Activated naive CD4-positive, alpha-beta T cell treated with anti-CD3 and anti-CD28 coated beads, Interleukin-2, amount 10 ng/mL, durations not matched to agents 7 days and 5 days (primary cell): Measurements from ENCODE around the gene CLEC6A.
"Not testable (repeated sequence)": the region's sequence is repeated elsewhere in the genome, so short reads cannot be mapped to it uniquely, and the experiment has no call there.

ENCODE experiments used
- CTCF ChIA-PET: fragments of 350-600 bp; sonication (Branson Sonifier 250); formaldehyde crosslinking; loops from one replicate; lab custom pipeline; 2021; ENCODE audit warnings: antibody characterized with exemption; lab: Charles Lee
- DNase-seq: peaks from one replicate; pipeline ENCODE4 v3.0.0-alpha.2; 2020
- H3K27ac Mint-ChIP-seq: one replicate; pipeline ENCODE4 v1.8.0; 2021; ENCODE audit warnings: mild to moderate bottlenecking, moderate library complexity, mixed read lengths
- H3K27me3 Mint-ChIP-seq: one replicate; pipeline ENCODE4 v1.8.0; 2021; ENCODE audit warnings: mild to moderate bottlenecking, mixed read lengths
- H3K36me3 Mint-ChIP-seq: one replicate; pipeline ENCODE4 v1.8.0; 2021; ENCODE audit warnings: mixed read lengths
- H3K4me1 Mint-ChIP-seq: one replicate; pipeline ENCODE4 v1.8.0; 2021; ENCODE audit warnings: mixed read lengths
- H3K4me3 Mint-ChIP-seq: one replicate; pipeline ENCODE4 v1.8.0; 2021; ENCODE audit warnings: mild to moderate bottlenecking, moderate library complexity, mixed read lengths
- H3K9me3 Mint-ChIP-seq: one replicate; pipeline ENCODE4 v1.8.0; 2021; ENCODE audit warnings: mixed read lengths

CLEC6A gene

DNA sequence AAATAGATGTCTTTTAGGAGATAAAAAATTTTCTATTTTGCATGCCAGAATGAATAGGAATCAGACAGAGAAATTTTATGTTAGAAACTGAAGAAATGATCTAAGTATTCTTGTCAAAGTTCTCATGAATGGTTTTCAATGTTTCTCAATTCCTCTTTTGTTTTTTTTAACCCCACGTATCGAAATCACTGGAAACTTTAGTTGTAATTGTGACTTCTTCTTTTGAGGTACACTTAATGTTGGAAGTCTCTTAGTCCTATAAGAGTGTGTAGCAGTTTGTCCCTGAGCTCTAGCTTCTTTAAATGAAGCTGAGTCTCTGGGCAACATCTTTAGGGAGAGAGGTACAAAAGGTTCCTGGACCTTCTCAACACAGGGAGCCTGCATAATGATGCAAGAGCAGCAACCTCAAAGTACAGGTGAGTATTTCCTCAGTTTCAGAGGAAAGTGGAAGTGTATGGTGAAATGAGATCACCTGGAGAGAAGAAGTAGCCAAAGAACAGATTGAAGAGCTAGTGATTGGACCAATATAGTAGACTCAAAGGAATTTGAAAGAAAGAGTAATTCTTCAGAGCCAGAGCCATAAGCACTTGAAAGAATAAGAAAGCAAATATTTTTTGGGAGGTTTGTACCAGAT, at the start of gene CLEC6A:
Gene CLEC6A (plus strand): TSS at position 236 of the 634 bp plus-strand sequence. CDS start 150 bp downstream, at position 386.
- CTCF ChIA-PET: no interaction called here
- H3K9me3 Mint-ChIP-seq: no peaks in the 10 kb centered on the region
- no peaks in the 10 kb centered on the region for H3K4me1 Mint-ChIP-seq
- H3K36me3 Mint-ChIP-seq: no peaks in the 10 kb centered on the region
- H3K4me3 Mint-ChIP-seq: no peak within 1 kb of the TSS
- H3K27ac Mint-ChIP-seq: no peak within 1 kb of the TSS
- no peak for DNase-seq
- peaks cover 32% of the 10 kb centered on the region for H3K27me3 Mint-ChIP-seq

DNA sequence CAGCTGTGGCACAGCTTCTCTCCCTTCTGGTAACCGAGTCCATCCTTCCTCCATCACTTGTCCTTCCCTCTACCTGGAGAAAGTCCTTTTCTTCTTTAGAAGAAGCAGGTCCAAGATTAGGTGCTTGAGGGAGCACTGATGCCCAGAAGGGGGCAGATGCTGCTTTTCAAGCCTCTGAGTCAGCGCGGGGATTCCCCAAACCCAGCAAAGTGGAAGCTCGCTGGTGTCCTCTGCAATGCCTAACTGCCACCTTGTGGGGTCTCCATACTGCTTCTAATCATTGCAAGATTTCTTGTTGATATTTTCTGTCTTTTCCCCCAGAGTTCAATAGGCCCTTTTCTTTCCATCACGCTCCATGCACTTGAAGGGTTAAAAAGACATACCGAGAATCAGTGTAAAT, 36.2 kb upstream of the CLEC6A start:
- H3K4me3 Mint-ChIP-seq, H3K27ac Mint-ChIP-seq, DNase-seq, H3K27me3 Mint-ChIP-seq, H3K4me1 Mint-ChIP-seq, H3K9me3 Mint-ChIP-seq, H3K36me3 Mint-ChIP-seq, CTCF ChIA-PET: not testable (repeated sequence)

DNA sequence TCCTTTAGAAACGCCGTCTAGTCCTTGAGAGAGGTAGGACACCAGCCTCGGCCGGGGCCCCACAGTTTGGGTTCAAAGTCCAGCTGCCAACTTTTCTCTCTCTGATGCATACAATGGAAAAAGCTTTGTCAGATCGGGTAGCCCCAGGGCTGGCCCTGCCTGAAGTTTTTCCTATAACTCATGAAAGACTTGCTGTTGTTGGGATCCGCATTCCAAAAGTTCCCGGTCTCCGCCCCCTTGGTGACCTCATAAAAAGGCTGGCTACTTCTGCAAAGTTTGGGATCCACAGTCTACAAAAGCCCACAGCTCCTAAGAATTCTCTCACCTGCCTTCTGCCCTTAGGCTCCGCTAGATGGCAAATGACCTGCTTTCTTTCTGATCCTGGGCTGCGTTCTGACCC, 35.3 kb upstream of the CLEC6A start:
- no peaks in the 10 kb centered on the region for H3K4me1 Mint-ChIP-seq
- CTCF ChIA-PET: no interaction called here
- DNase-seq: no peak
- H3K4me3 Mint-ChIP-seq: no peak overlapping the region
- H3K27ac Mint-ChIP-seq: no peak overlapping the region
- H3K36me3 Mint-ChIP-seq: no peaks in the 10 kb centered on the region
- no peaks in the 10 kb centered on the region for H3K27me3 Mint-ChIP-seq
- H3K9me3 Mint-ChIP-seq: no peaks in the 10 kb centered on the region

DNA sequence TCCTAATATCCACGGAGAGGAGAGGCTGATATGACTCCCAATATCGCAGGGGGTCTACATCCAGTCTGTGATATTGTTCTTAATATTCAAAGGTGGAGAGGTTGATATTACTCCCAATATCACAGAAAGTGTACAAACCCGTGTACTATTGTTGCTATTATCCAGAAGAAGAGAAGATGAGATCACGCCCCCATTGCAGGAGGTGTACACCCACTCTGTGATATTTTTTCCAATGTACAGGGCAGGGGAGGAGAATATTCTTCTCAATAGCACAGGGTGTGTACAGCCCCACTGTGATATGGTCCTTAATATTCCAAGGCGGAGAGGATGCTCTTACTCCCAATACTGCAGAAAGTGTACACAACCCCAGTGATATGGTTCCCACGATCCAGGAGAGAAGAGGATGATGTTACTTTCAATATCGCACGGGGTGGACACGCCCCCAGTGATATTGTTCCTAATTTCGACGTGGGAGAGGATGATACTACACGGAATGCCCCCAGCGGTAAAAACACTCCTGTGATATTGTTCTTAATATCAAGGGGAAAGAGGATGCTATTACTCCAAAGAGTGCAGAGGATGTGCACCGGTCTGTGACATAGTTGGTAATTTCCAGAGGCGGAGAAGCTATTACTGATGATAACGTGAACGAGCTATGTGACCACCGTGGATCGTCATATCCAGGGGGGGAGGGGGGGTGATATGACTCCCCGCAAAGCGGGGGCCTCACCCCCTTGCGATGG, 11.1 kb upstream of the CLEC6A start:
- H3K36me3 Mint-ChIP-seq, H3K27me3 Mint-ChIP-seq, H3K27ac Mint-ChIP-seq, H3K4me3 Mint-ChIP-seq, H3K4me1 Mint-ChIP-seq, CTCF ChIA-PET, H3K9me3 Mint-ChIP-seq: not testable (repeated sequence)
- peak; percentile 33 for DNase-seq

DNA sequence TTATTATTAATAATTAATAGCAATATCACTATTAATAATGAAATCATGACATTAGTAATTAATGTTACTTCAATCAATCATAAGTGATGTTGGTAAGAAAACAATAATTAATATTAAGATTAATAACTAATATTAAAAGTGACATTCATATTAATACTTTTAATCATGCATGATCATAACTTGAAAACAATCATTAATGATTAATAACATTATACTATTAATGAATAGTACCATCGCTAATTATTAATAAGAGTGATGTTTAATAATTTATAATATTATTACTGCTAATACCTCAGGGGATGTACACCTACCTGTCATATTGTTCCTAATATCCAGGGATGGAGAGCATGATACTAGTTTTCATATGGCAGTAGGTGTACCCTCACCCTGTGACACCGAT, 10.0 kb upstream of the CLEC6A start:
- Mint-ChIP-seq H3K9me3 (no peaks in the 10 kb centered on the region), H3K27ac (no peak overlapping the region), H3K4me3 (no peak overlapping the region), H3K27me3 (no peaks in the 10 kb centered on the region), H3K36me3 (no peaks in the 10 kb centered on the region), H3K4me1 (no peaks in the 10 kb centered on the region)
- CTCF ChIA-PET: no interaction called here
- DNase-seq: no peak

DNA sequence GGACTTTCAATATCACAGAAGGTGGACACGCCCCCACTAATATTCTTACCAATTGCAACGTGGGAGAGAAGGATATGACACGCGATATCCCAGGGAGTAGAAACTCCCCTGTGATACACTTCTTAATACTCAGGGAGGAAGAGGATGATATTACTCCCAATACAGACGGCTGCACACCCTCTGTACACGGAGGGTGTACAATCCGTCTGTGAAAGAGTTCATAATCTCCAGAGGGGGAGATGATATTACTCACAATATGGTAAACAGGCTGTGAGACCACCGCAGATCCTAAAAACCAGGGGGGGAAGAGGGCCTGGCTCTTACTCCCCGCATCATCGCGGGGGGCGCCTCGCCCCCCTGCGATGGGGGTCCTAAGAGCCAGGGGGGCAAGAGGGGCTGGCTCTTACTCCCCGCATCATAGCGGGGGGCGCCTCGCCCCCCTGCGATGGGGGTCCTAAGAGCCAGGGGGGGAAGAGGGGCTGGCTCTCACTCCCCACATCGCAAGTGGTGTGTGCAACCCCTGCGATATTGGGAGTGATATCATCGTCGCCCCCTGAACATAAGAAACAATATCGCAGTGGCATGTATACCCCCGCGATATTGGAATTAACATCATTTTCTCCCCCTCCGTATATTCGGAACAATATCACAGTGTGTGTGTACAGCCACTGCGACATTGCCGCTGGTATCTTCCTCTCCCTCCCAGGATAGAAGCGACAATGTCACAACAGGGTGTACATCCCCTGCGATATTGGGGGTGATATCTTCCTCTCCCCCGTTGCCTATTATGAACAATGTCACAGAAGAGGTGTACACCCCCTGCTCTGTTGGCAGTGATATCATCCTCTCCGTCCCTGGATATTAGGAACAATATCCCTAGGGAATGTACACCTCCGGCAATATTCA, 8.9 kb upstream of the CLEC6A start:
- Mint-ChIP-seq H3K27me3 (no peaks in the 10 kb centered on the region), H3K4me1 (no peaks in the 10 kb centered on the region), H3K27ac (no peak overlapping the region), H3K9me3 (no peaks in the 10 kb centered on the region), H3K4me3 (no peak overlapping the region), H3K36me3 (no peaks in the 10 kb centered on the region)
- CTCF ChIA-PET: no interaction called here
- peak; percentile 30 for DNase-seq

DNA sequence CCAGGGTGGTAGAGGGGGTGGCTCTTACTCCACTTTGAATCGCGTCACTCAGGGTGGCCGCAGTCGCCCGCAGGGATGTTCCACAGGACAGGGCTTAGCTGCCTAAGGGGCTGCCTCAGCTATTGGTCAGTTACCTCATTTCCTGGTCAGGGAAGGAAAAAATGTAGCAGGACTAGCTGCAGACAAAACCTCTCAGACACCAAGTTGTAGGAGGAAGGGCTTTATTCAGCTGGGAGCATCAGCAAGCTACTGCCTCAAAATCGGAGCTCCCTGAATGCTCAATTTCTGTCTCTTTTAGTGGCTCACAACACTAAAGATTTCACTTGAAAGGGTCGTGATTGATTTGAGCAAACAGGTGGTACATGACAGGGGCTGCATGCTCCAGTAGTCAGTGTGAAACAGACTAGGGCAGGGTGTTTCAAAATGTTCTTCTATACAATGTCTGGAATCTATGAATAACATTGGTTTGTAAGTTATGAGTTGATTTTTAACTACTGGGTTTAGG, 6.4 kb upstream of the CLEC6A start:
- CTCF ChIA-PET: no interaction called here
- Mint-ChIP-seq H3K27ac (no peak overlapping the region), H3K9me3 (no peaks in the 10 kb centered on the region), H3K27me3 (peaks cover 8% of the 10 kb centered on the region), H3K4me3 (no peak overlapping the region), H3K36me3 (no peaks in the 10 kb centered on the region), H3K4me1 (no peaks in the 10 kb centered on the region)
- DNase-seq: no peak

DNA sequence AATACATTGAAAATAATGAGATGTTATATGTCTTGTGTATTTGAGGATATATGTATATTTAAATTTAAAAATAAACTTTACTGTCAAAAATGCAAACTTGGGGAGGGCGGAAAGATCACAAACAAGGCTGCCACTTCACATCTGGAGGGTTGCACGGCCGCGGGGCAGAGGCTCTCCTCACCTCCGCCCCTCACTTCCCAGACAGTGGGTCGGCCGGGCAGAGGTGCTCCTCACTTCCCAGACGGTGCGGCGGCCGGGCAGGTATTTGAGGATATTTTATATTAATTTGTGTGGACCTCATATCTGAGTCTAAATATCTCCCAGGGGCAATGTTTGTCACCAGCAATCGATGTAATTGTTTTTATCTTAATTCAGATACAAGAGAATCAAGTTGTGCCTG, 3.7 kb upstream of the CLEC6A start:
- H3K36me3 Mint-ChIP-seq: no peaks in the 10 kb centered on the region
- H3K4me3 Mint-ChIP-seq: no peak overlapping the region
- H3K27ac Mint-ChIP-seq: no peak overlapping the region
- CTCF ChIA-PET: no interaction called here
- peaks cover 15% of the 10 kb centered on the region for H3K27me3 Mint-ChIP-seq
- no peaks in the 10 kb centered on the region for H3K9me3 Mint-ChIP-seq
- DNase-seq: no peak
- H3K4me1 Mint-ChIP-seq: no peaks in the 10 kb centered on the region

DNA sequence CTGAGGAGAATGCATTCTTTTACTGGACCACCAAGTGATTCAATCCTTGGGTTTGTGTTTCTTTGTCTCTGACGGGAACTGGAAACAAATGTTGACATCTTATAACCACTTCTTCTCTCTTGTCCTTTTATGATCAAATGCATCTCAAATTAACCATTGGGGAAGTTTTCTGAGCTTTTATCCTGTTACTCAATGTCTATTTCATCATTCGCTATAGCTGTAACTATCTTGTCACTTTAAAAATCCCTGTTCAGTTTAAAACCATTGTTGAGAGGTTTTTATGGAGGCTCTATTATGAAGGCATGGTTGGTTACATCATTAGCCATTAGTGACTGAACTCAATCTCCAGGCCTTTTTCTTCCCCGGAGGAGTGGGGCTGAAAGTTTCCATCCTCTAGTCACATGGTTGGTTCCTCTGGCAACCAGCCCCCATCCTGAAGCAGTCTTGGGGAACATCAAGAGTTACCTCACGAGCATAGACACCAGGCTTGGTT, 2.7 kb upstream of the CLEC6A start:
- no peaks in the 10 kb centered on the region for H3K4me1 Mint-ChIP-seq
- no peaks in the 10 kb centered on the region for H3K36me3 Mint-ChIP-seq
- no peak overlapping the region for H3K4me3 Mint-ChIP-seq
- peaks cover 23% of the 10 kb centered on the region for H3K27me3 Mint-ChIP-seq
- no peak overlapping the region for H3K27ac Mint-ChIP-seq
- no peaks in the 10 kb centered on the region for H3K9me3 Mint-ChIP-seq
- DNase-seq: no peak
- CTCF ChIA-PET: no interaction called here

DNA sequence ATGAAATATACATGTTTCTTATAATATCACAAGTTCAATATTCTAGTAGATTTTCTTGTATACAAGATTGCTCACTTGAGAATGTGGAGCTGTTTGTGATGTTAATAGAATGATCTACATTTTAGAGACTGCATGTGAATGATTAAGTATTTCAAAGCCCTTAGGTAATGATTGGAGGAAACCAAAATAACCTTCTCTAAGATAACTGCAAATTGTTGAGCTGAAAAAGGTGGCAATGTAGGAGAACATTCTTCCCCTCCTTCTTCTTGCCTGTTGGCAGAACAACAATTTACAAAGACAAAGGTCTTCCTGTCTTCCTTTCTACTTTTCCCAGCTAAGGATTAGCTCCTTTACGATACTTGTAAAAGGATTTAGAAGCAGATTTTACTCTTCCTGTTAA, 2.0 kb upstream of the CLEC6A start:
- DNase-seq: no peak
- H3K4me1 Mint-ChIP-seq: no peaks in the 10 kb centered on the region
- H3K36me3 Mint-ChIP-seq: no peaks in the 10 kb centered on the region
- no peak overlapping the region for H3K27ac Mint-ChIP-seq
- peaks cover 23% of the 10 kb centered on the region for H3K27me3 Mint-ChIP-seq
- CTCF ChIA-PET: no interaction called here
- no peaks in the 10 kb centered on the region for H3K9me3 Mint-ChIP-seq
- H3K4me3 Mint-ChIP-seq: no peak overlapping the region

DNA sequence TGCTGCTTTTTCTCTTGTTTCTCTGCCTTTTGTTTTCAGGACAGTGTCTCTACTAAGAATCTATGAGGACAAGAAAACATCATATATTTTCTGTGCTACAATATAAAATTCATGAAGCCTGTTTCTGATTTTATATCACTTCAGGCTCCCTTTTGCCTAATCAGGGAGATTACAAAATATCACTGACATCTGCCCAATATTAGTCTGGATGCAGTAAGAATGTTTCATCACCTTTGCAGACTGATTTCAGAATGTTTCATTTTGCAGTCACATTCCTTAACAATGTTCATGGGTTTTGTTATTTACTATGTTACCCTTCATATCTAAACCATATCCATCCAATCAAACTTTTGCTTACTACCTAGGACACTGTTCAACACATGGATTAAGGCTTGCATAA, 491 bp upstream of the CLEC6A start:
- H3K27ac Mint-ChIP-seq: no peak overlapping the region
- no peaks in the 10 kb centered on the region for H3K36me3 Mint-ChIP-seq
- CTCF ChIA-PET: no interaction called here
- H3K4me1 Mint-ChIP-seq: no peaks in the 10 kb centered on the region
- peaks cover 27% of the 10 kb centered on the region for H3K27me3 Mint-ChIP-seq
- no peak overlapping the region for H3K4me3 Mint-ChIP-seq
- no peak for DNase-seq
- no peaks in the 10 kb centered on the region for H3K9me3 Mint-ChIP-seq

DNA sequence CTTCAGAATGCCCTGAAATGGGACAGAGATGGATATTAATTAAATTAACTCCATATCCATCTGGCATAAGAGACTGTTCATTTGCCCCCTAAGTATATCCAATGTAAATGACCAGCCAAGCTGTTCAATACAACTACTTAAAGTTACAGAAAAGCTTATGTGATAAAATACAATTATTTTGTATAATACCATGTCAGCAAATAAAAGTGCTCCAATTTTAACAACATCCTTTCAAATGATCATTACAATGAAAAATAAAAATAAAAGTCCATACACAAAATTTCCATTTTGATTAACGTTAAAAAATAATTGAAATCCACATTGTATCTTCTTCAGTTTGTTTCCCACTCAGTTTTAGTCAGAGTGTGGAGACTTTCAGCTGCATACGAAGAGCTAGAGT, 5.7 kb downstream of the CLEC6A start:
- H3K27ac Mint-ChIP-seq: no peak overlapping the region
- H3K27me3 Mint-ChIP-seq: peaks cover 24% of the 10 kb centered on the region
- no peaks in the 10 kb centered on the region for H3K36me3 Mint-ChIP-seq
- H3K4me3 Mint-ChIP-seq: no peak overlapping the region
- peaks cover 8% of the 10 kb centered on the region for H3K4me1 Mint-ChIP-seq
- no peaks in the 10 kb centered on the region for H3K9me3 Mint-ChIP-seq
- no peak for DNase-seq
- CTCF ChIA-PET: no interaction called here

DNA sequence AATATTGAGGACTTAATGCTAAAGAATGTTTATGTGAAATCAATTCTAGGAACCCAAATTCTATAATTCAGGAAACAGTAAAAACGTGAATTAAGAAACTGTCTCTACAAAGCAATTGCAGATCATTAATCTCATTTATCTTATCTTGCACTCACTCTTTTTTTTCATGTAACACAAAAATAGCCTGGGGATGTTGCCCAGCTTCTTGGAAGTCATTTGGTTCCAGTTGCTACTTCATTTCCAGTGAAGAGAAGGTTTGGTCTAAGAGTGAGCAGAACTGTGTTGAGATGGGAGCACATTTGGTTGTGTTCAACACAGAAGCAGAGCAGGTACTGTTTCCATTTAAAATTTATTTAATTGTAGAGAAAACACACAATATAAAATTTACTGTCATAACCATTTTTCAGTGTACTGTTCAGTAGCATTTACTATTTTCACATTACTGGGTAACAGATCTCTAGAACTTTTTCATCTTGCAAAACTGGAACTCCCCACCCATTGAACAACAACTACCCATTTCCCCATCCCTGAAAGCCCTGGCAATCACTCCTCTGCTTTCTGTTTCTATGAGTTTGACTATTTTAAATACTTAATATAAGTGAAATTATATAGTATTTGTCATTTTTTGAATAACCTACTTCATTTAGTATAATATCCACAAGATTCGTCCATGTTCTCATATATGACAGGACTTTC, 9.7 kb downstream of the CLEC6A start:
- no peak for DNase-seq
- Mint-ChIP-seq H3K27ac (no peak overlapping the region), H3K27me3 (peaks cover 34% of the 10 kb centered on the region), H3K4me1 (peaks cover 11% of the 10 kb centered on the region), H3K36me3 (no peaks in the 10 kb centered on the region), H3K9me3 (peaks cover 5% of the 10 kb centered on the region), H3K4me3 (no peak overlapping the region)
- CTCF ChIA-PET: interaction anchor here (0.7 kb wide), 1 partner anchor 79 kb away, joined by 3 read pairs; no protein-coding TSS in a partner anchor

DNA sequence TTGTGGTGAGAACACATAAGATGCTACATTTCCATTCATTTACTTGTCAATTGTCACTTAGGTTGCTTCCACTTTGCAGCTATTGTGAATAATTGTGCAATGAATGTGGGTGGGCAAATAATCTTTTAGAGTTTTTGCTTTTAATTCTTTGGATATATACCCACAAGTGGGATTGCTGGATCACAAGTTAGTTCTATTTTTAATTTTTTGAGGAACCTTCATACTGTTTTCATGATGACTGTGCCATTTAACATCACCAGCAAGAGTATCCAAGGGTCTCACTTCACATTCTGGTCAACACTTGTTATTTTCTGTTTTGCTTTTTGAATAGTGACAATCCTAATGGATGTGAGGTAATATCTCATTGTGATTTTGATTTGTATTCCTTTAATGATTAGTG, 10.5 kb downstream of the CLEC6A start:
- CTCF ChIA-PET: no interaction called here
- no peak overlapping the region for H3K27ac Mint-ChIP-seq
- H3K27me3 Mint-ChIP-seq: peaks cover 27% of the 10 kb centered on the region
- no peak for DNase-seq
- H3K9me3 Mint-ChIP-seq: peaks cover 5% of the 10 kb centered on the region
- H3K4me3 Mint-ChIP-seq: no peak overlapping the region
- H3K36me3 Mint-ChIP-seq: no peaks in the 10 kb centered on the region
- peaks cover 11% of the 10 kb centered on the region for H3K4me1 Mint-ChIP-seq
